ENCODE measurements around the gene PRSS33. TPM values are rescaled to one million over a fixed set of nuclear protein-coding genes. Genes with fewer than 3 reads are reported as not detected.

PRSS33 gene
- polyA plus RNA-seq, 1 of the 3 experiments (the other 2 are of a cell fraction): not detected

DNA sequence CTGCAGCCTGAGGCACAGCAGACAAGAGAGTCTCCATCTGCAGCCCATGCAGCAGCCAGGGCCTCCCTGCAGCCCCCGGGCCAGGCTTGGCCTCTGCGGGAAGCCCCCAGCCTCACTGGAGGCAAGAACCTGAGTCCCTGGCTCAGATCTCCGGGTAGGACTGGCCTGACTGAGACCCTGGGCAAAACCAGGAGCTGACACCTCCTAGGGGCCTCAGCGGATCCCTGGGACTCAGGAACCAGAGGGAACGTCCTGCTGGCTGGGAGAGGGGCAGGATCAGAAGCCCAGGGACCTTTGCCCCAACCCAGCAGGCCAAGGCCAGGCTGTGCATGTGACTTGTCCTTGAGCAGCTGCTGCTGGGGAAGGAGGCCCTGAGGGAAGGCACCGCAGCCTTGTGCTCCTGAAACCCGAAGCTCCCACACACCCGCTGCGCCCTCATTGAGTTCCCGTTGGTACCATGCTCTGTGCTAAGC is 28.0 kb upstream of the PRSS33 start:
- Histone ChIP-seq H3K4me2 (no peak overlapping the region), H3K4me3 (ENCODE audit: low read depth in 2 of 2, low read length in 1 of 2) (no peak overlapping the region), H3K9ac (no peak overlapping the region), H3K9me2 (no peaks in the 10 kb centered on the region), H3K36me3 (replicated peaks in 1 of 2; ENCODE audit: control insufficient read depth in 1 of 2, insufficient read depth in 2 of 2, low read length in 1 of 2) (no peaks in the 10 kb centered on the region), H3K79me2 (ENCODE audit: insufficient read depth) (no peaks in the 10 kb centered on the region), H3K27ac (ENCODE audit: low read depth in 2 of 2, low read length in 1 of 2) (no peak overlapping the region), H3K4me1 (ENCODE audit: control insufficient read depth in 1 of 2, insufficient read depth in 2 of 2, low read depth in 1 of 2, low read length in 1 of 2) (peaks cover 0 to 8% of the 10 kb centered on the region in 2 experiments; a peak in 1 of 4 replicates), H3K27me3 (ENCODE audit: insufficient read depth) (no peaks in the 10 kb centered on the region; the same call in 1 of the 2 replicates), H4K20me1 (ENCODE audit: insufficient read depth) (no peaks in the 10 kb centered on the region), H3K9me3 (no peaks in the 10 kb centered on the region), H2AFZ (ENCODE audit: low read depth) (no peak overlapping the region), H3F3A (replicated peaks; ENCODE audit: insufficient read depth) (no peaks in the 10 kb centered on the region)
- ChIA-PET CTCF (interaction anchor here (0.6 to 1.2 kb wide), 3 partner anchors 24 to 53 kb away, joined by 3 to 4 read pairs (median 3); no protein-coding TSS in a partner anchor), POLR2A (no interaction called here)
- TF ChIP-seq TAF1 (IDR thresholded peaks at IDR 0.05; ENCODE audit: borderline replicate concordance, low read depth, low read length): no peak
- DNase-seq: no peak
- 85% methylated on average over 5 of the region's 10 CpGs for WGBS (ENCODE audit: low lambda C conversion rate)

DNA sequence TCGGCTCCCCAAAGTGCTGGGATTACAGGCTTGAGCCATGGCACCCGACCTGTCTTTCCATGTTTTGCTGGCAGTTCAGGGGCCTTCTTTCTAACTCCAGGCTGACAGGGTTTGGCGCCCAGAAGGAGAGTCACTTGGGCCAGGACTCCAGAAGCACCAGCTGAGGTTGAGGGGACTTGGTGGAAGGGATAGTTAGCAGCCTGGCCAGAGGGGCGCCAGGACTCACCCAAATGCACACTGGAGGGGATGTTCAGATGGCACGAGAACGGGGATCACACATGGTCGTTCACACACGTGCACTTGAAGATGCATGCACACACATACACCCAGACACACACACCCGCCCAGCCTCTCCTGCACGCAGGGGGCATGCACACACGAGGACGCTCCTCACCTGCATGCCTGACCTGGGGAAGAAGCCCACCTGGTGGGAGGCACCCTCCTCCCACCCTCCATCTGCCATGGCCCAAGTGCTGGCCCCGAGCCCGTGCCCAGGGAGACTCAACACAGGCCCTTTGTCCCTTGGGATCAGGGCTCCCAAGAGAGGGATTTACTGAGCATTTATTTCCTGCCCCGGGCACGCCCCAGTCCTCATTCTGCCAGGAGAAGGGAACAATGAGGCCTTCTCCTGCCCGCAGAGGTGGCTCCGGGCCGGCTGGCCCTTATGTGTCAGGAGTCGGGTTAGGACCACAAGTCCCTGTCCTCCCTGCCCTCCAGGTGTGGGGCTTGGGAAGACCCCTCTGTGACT is 27.4 kb upstream of the PRSS33 start:
- H3K4me2 ChIP-seq: no peak overlapping the region
- no peaks in the 10 kb centered on the region for H3F3A ChIP-seq (replicated peaks; ENCODE audit: insufficient read depth)
- no peaks in the 10 kb centered on the region; the same call in 1 of the 2 replicates for H3K27me3 ChIP-seq (ENCODE audit: insufficient read depth)
- H3K4me3 ChIP-seq (ENCODE audit: low read depth in 2 of 2, low read length in 1 of 2): no peak overlapping the region
- TF ChIP-seq SIN3A (IDR thresholded peaks at IDR 0.05; ENCODE audit: borderline replicate concordance, low read depth, low read length) (no peak), RXRA (IDR thresholded peaks at IDR 0.05; ENCODE audit: borderline replicate concordance, low read depth) (no peak), MEF2A (IDR thresholded peaks at IDR 0.05; ENCODE audit: borderline replicate concordance, low read depth) (no peak), GATA2 (CRISPR knock-in tag; IDR thresholded peaks at IDR 0.05) (no peak), GABPA (IDR thresholded peaks at IDR 0.05; ENCODE audit: low read depth) (no peak), JUND (IDR thresholded peaks at IDR 0.05) (no peak), TEAD4 (IDR thresholded peaks at IDR 0.05; ENCODE audit: borderline replicate concordance, insufficient read depth) (no peak), ELF1 (IDR thresholded peaks at IDR 0.05) (no peak), RAD21 (IDR thresholded peaks at IDR 0.05; ENCODE audit: low read length) (no peak), FOXM1 (IDR thresholded peaks at IDR 0.05; ENCODE audit: low read depth) (no peak), RFX5 (IDR thresholded peaks at IDR 0.05; ENCODE audit: low read length) (no peak), NRF1 (IDR thresholded peaks at IDR 0.05; ENCODE audit: low read depth, low read length) (no peak)
- TF ChIP-seq, protein P1, sequence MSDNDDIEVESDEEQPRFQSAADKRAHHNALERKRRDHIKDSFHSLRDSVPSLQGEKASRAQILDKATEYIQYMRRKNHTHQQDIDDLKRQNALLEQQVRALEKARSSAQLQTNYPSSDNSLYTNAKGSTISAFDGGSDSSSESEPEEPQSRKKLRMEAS (IDR thresholded peaks at IDR 0.05; ENCODE audit: low read depth): no peak
- TF ChIP-seq, protein P2, sequence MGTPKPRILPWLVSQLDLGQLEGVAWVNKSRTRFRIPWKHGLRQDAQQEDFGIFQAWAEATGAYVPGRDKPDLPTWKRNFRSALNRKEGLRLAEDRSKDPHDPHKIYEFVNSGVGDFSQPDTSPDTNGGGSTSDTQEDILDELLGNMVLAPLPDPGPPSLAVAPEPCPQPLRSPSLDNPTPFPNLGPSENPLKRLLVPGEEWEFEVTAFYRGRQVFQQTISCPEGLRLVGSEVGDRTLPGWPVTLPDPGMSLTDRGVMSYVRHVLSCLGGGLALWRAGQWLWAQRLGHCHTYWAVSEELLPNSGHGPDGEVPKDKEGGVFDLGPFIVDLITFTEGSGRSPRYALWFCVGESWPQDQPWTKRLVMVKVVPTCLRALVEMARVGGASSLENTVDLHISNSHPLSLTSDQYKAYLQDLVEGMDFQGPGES (IDR thresholded peaks at IDR 0.05; ENCODE audit: low read depth, low read length): no peak
- TF ChIP-seq, protein P3, sequence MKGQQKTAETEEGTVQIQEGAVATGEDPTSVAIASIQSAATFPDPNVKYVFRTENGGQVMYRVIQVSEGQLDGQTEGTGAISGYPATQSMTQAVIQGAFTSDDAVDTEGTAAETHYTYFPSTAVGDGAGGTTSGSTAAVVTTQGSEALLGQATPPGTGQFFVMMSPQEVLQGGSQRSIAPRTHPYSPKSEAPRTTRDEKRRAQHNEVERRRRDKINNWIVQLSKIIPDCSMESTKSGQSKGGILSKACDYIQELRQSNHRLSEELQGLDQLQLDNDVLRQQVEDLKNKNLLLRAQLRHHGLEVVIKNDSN (IDR thresholded peaks at IDR 0.05; ENCODE audit: borderline replicate concordance, low read depth): no peak
- CTCF ChIA-PET: interaction anchor here (0.6 to 1.2 kb wide), 3 partner anchors 9 to 26 kb away, joined by 3 to 5 read pairs (median 4); no protein-coding TSS in a partner anchor
- peaks cover 0 to 3% of the 10 kb centered on the region in 2 experiments; a peak in 1 of 4 replicates for H3K4me1 ChIP-seq (ENCODE audit: control insufficient read depth in 1 of 2, insufficient read depth in 2 of 2, low read depth in 1 of 2, low read length in 1 of 2)
- POLR2A ChIA-PET: no interaction called here
- no peaks in the 10 kb centered on the region for H3K36me3 ChIP-seq (replicated peaks in 1 of 2; ENCODE audit: control insufficient read depth in 1 of 2, insufficient read depth in 2 of 2, low read length in 1 of 2)
- no peak overlapping the region for H3K9ac ChIP-seq
- no peaks in the 10 kb centered on the region for H3K9me3 ChIP-seq
- H3K79me2 ChIP-seq (ENCODE audit: insufficient read depth): no peaks in the 10 kb centered on the region
- DNase-seq: no peak
- no peaks in the 10 kb centered on the region for H4K20me1 ChIP-seq (ENCODE audit: insufficient read depth)
- H2AFZ ChIP-seq (ENCODE audit: low read depth): no peak overlapping the region
- H3K9me2 ChIP-seq: no peaks in the 10 kb centered on the region
- WGBS (ENCODE audit: low lambda C conversion rate): 42% methylated on average over 7 of the region's 20 CpGs
- no peak overlapping the region for H3K27ac ChIP-seq (ENCODE audit: low read depth in 2 of 2, low read length in 1 of 2)

Data from SK-N-SH (cell line).